AG10803 (cell line): ENCODE results near the gene EBF3.
A peak's percentile ranks its signal among the peaks of the same experiment; 100 is the strongest.

Experiments
- DNase-seq: peaks from one replicate; pipeline ENCODE4 v3.0.0; 2010; ENCODE audit warnings: low read depth
- H3K4me3 ChIP-seq: 2 replicates; pipeline ENCODE4 v1.5.1; 2011; ENCODE audit warnings: mild to moderate bottlenecking, low read length, control low read depth
- TF ChIP-seq, protein P1 (sequence below): conservative IDR thresholded peaks from 2 replicates; pipeline ENCODE4 v1.5.1; 2011; ENCODE audit warnings: mild to moderate bottlenecking, low read length, control low read depth, inconsistent platforms

Gene EBF3

DNA sequence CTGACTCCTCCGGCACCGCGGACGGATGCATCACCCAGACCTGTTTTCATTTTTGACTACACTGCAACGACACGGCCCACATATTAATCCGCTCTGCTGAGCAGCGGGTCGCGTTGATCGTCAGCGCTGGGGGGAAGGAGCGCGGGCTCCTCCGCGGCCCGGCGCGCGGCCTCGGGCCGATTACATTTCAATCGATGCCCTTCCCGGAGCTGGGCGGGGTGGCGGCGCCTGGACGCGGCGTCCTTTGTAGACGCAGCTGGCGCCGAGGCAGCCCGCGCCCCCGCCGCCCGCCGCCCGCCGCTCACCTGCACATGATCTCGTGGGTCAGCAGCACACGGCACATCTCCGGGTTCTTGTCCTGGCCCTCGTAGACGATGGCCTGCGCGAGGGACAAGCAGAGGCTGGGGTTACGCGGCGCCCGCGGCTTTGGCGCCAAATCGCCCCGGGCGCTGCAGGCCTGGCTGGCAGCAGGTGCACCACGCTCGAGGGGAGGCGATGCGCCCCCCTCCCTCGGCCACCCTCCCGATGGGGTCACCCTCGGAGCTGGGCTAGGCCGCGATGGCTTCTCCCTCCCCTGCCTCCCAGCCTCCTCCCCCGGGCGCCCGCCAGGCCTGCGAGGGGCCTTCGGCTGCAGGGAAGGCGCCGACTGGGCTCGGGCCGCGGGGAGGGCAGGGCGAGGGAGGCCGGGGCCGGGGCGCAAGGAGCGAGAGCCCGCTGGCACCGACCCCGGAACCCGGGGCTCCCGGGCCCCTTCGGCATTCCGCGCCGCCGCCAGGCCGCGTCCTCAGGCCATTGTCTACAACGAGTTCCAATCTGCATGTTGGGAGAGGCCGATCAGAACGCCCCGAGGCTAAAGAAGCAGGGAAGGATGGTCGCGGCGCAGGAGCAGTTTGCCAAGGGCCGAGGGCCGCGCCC is 5.2 kb downstream of the EBF3 start:
- TF ChIP-seq, protein P1, sequence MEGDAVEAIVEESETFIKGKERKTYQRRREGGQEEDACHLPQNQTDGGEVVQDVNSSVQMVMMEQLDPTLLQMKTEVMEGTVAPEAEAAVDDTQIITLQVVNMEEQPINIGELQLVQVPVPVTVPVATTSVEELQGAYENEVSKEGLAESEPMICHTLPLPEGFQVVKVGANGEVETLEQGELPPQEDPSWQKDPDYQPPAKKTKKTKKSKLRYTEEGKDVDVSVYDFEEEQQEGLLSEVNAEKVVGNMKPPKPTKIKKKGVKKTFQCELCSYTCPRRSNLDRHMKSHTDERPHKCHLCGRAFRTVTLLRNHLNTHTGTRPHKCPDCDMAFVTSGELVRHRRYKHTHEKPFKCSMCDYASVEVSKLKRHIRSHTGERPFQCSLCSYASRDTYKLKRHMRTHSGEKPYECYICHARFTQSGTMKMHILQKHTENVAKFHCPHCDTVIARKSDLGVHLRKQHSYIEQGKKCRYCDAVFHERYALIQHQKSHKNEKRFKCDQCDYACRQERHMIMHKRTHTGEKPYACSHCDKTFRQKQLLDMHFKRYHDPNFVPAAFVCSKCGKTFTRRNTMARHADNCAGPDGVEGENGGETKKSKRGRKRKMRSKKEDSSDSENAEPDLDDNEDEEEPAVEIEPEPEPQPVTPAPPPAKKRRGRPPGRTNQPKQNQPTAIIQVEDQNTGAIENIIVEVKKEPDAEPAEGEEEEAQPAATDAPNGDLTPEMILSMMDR, result no peak
- DNase-seq, result no peak
- no peak overlapping the region for H3K4me3 ChIP-seq

DNA sequence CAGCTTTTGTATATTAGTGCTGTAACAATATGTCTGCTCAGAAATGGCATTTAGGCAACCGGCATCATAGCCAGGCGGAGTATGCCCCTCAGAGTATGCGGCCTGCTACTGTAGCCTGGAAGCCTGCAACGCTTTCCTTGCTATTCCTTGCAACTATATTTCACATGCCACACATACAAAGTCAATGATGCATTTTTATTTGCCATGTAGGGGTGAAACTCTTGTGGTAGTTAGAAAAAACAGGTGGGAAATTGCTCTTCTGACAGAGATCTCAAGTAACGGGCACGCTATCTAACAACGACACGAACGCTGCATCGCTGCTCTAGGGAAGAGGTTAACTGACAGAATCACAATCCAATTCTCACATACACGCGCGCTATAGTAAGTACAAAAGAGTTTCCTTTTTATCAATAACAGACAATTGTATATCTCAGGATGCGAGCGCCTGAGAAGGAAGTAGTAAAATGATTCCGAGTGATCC is 5.9 kb downstream of the EBF3 start:
- TF ChIP-seq, protein P1, result no peak
- no peak overlapping the region for H3K4me3 ChIP-seq

DNA sequence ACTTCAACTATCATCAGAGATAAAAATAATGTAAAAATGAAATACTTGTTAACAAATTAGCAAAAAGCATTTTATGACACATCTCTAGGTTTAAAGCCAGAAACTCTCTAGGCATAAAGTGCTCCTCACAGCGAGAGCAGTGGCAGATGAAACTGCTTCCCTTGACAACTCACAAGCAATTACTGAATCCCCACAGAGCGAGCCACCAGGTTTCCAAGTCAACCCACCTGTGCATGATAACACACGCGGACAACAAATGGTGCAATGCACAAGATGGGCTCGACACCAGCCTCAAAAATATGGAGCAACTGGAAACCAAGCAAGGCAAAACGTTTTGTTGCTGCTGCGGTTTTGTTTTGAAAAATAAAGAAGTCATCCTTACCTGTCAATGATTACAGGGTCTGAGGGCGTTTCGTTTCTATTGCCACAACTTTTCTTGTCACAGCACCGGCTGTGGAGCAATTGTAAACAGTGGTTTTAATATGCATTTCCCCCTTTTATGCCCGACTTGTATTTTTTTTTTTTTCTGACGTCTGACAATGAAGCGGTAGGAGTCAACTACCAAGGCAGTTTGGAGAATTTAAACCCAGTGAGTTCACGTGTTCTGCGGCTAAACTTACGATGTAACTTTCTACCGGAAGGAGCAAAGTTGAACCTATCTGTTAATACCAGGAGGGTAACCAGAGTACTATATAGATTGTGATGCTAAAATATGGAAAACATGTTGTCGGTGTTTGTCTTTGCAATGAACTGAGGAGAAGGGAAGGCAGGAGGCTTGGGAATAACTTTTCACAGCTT is 7.0 kb downstream of the EBF3 start:
- TF ChIP-seq, protein P1, result no peak
- H3K4me3 ChIP-seq, result no peak overlapping the region
- DNase-seq, result no peak

More for the DNA sequence above, 5.9 kb downstream of the EBF3 start:
- no peak for DNase-seq

DNA sequence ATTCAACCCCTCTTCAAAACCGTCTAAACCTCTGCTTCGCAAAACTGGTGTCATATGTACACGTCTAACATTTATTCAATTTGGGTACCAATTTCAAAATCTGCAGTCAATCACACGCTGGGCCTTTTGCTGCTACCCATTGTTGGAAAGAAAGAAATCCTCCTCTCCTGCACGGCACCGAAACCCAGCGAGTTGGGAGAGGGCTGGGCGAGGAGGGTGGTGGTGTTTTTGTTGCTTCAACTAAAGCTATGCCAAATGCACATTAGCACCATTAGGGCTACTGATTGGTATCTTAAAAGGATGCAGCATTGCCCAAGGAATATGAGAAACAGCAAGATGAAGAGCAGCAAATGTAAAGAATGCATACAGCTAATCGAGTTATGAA is 7.8 kb downstream of the EBF3 start:
- no peak overlapping the region for H3K4me3 ChIP-seq
- DNase-seq, result no peak
- TF ChIP-seq, protein P1, result no peak

DNA sequence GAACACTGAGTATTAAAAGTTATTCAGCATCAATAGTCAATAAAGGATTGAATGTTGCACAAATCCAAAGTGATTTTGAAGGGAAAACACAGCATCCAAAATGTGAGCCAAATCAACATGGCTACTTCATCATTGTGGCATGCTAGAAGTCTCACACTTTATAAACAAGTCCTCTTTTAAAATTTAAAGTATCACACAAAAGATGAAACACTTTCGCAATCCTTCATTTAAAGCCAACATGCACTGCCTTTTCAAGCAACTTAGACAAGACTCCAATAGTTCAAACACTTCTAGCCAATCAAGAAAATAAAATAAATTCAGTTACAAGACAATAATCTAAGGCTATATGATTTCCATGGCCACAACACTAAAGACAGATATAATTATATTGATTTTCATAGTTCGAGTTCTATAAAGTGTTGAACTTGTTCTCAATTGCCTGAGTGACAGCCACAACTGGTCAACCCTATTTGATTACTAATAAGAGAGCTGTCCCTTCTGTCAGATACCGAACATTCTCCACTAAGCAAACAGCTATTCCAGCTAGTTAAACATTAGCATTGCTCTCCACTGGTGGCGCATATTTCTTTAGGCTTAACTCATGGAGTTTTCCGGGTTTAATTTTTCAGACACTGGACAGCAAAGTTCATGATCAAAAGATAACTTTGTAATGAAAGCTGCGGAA is 8.3 kb downstream of the EBF3 start:
- TF ChIP-seq, protein P1, result no peak
- no peak overlapping the region for H3K4me3 ChIP-seq
- peak; percentile 50 for DNase-seq

DNA sequence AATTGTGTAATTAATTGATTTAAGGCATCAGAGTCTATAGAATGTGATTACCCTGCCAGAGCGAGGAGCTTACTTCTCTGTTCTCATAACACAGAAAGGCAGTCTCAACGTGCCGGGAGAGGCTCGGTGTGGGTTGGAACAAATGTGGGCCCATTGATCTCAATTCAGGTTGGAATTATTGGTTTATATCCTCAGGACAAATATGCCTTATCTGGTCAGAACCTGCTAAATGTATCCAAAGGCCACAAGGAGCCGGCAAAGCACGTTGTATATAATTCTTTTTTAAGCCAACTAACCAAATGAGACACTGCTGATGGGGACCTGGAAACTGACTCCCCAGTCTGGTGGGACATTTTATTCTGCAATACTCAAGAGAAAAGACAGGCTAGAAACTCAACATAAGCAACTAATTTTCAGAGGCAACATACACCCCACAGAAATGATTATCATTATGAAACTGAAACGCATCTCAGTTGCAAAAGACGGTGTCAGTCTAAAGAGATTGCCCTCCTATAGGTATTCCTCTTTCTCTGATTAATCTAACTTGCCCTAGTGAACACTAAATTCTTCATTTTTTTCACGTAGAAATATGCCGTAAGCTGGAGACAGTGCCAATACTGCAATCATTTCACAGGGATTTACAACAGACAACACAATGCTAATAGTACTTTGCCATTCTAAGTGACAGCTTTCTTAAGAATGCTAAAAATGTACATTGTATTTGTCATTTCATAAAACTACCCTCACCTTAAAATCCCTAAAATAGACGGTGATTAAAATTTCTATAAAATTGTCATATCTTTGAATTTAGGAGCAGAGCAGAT is 9.4 kb downstream of the EBF3 start:
- DNase-seq, result no peak
- TF ChIP-seq, protein P1, result no peak
- no peak overlapping the region for H3K4me3 ChIP-seq
